8988T (cell line): ENCODE results near the gene OR5A1.

ENCODE experiments used
- DNase-seq: peaks from one replicate; pipeline ENCODE4 v3.0.0; 2011

OR5A1 gene

DNA sequence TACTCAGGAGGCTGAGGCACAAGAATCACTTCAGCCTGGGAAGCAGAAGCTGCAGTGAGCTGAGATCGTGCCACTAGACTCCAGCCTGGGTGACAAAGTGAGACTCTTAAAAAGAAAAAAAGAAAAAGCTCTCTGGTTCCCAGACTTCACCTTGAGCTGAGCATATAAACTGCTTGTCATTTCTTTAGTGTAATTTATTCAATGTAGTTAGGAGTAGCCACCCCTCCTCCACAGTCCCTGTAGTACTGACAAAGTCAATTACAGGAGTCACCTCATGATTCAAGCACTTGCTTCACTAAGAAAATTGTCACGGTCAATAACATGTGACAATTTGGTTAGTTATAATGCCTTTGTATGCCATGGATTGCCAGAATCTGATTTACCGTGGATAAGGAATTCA lies 44.1 kb downstream of the OR5A1 start:
- DNase-seq, result no peak
